ENCODE measurements around the gene CYB5B.

The CYB5B gene

DNA sequence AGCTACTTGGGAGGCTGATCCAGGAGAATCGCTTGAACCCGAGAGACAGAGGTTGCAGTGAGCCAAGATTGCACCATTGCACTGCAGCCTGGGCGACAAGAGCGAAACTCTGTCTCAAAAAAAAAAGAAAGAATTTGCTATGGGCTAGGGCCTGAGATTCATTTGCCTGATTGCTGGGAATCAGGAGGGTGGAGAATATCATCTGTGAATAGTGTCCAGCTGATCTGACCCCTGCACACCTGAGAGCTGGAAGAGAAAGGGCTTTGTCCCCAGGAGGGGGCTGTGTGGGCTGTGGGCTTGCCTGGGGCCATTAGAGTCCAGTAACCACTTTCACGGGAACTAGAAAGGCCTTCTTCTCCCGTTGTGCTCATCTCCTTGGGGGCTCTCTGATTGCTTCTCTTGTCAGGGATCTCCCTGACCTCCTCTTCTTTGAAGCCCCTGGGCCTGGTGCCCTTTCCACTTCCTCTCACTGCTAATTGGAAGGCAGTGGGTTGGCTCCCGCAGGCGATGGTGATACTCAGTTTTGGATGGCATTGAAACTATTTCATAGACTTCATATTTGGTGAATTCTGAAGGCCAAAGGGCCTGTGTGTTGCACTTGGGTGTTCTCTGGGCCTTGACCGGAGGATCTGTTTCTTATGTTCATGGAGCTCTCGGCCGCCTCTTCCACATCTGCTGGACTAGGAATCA lies 75.3 kb downstream of the CYB5B start:
- H3K9me3 ChIP-seq (ENCODE audit: severe bottlenecking): no peaks in the 10 kb centered on the region

DNA sequence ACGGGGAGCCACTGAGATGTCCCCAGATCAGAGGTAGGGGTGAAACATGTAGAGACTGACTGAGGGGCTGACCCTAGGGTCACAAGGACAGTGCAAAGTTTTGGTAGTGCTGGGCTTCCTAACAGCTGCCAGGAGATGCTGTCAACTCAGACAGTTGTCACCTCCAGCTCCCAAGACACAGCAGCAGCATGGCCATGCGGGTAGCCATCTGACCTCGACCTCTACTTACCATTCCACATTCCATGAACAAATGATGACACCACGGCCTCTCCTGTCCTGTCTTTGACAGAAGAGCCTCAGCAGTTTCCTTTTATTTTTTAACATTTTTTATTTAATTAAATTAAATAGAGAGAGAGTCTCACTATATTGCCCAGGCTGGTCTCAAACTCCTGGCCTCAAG lies 76.1 kb downstream of the CYB5B start:
- TF ChIP-seq, protein P1, sequence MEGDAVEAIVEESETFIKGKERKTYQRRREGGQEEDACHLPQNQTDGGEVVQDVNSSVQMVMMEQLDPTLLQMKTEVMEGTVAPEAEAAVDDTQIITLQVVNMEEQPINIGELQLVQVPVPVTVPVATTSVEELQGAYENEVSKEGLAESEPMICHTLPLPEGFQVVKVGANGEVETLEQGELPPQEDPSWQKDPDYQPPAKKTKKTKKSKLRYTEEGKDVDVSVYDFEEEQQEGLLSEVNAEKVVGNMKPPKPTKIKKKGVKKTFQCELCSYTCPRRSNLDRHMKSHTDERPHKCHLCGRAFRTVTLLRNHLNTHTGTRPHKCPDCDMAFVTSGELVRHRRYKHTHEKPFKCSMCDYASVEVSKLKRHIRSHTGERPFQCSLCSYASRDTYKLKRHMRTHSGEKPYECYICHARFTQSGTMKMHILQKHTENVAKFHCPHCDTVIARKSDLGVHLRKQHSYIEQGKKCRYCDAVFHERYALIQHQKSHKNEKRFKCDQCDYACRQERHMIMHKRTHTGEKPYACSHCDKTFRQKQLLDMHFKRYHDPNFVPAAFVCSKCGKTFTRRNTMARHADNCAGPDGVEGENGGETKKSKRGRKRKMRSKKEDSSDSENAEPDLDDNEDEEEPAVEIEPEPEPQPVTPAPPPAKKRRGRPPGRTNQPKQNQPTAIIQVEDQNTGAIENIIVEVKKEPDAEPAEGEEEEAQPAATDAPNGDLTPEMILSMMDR (IDR thresholded peaks at IDR 0.05; ENCODE audit: low read depth, low read length): no peak
- no peak for DNase-seq

More for the DNA sequence above, 75.3 kb downstream of the CYB5B start:
- Histone ChIP-seq H3K27me3 (ENCODE audit: insufficient read depth, low read depth, severe bottlenecking) (no peaks in the 10 kb centered on the region), H3K36me3 (no peaks in the 10 kb centered on the region), H3K4me3 (ENCODE audit: low read depth, low read length) (no peak overlapping the region), H3K27ac (no peak overlapping the region)
- TF ChIP-seq, protein P1 (IDR thresholded peaks at IDR 0.05; ENCODE audit: low read depth, low read length): no peak
- DNase-seq: no peak

DNA sequence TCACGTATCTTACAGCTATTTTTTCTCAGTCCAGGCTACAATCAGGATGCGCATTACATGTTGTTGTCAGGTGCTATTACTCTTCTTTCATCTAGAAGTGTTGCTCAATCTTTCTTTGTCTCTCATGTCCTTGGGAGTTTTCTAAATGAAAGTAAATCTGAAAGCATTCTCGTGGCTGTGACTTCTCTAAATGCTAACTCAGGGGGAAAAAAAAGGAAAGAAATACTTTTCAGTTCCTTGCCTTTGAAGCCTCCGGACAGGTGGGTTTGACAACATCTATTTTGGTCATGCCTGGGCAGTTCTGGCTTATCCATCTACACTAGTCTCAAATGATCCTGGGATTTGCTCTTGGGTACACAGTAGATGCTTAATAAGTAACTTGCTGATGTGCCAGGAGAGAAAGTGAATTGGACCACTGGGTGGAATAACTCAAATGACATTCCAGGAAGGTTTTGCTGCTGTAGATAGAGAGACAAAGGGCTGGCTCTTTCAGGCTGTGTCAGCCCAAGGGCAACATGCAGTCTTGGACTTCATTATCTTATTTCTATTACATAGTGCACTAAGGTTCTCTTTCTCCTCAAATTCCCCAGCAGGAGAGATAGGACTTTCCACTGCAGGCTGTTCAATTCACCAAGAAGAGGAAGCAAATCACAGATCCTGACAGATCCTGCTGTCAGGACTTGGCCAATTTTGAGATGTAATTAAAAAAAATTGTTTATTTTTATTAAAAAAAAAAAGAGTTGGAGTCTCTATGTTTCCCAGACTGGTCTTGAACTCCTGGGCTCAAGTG lies 77.7 kb downstream of the CYB5B start:
- no peaks in the 10 kb centered on the region for H3K36me3 ChIP-seq

More for the DNA sequence above, 76.1 kb downstream of the CYB5B start:
- Histone ChIP-seq H3K27me3 (ENCODE audit: insufficient read depth, low read depth, severe bottlenecking) (no peaks in the 10 kb centered on the region), H3K4me3 (ENCODE audit: low read depth, low read length) (no peak overlapping the region), H3K27ac (no peak overlapping the region), H3K9me3 (ENCODE audit: severe bottlenecking) (no peaks in the 10 kb centered on the region), H3K36me3 (no peaks in the 10 kb centered on the region)

DNA sequence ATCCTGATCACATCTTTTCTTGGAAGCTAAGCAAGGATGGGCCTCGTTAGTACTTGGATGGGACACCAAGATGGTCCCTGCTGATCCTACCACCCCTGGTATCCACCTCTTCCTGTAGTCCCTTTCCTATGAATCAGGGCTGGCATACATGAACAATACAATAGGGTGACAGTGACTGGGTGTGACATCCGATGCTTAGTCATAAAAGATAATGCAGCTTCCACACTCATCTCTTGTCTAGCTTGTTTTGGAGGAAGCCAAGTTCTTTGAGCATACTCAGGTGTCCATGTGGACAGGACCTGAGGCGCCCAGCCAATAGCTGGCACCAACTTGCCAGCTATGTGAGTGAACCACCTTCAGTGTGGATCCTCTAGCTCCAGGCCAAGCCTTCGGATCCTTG lies 78.8 kb downstream of the CYB5B start:
- DNase-seq: no peak
- TF ChIP-seq, protein P1 (IDR thresholded peaks at IDR 0.05; ENCODE audit: low read depth, low read length): no peak
- no peak overlapping the region for H3K27ac ChIP-seq
- H3K4me3 ChIP-seq (ENCODE audit: low read depth, low read length): no peak overlapping the region
- no peaks in the 10 kb centered on the region for H3K27me3 ChIP-seq (ENCODE audit: insufficient read depth, low read depth, severe bottlenecking)
- H3K36me3 ChIP-seq: no peaks in the 10 kb centered on the region
- no peaks in the 10 kb centered on the region for H3K9me3 ChIP-seq (ENCODE audit: severe bottlenecking)

More for the DNA sequence above, 77.7 kb downstream of the CYB5B start:
- Histone ChIP-seq H3K27ac (no peak overlapping the region), H3K4me3 (ENCODE audit: low read depth, low read length) (no peak overlapping the region), H3K9me3 (ENCODE audit: severe bottlenecking) (no peaks in the 10 kb centered on the region), H3K27me3 (ENCODE audit: insufficient read depth, low read depth, severe bottlenecking) (no peaks in the 10 kb centered on the region)
- no peak for DNase-seq
- TF ChIP-seq, protein P1 (IDR thresholded peaks at IDR 0.05; ENCODE audit: low read depth, low read length): no peak

DNA sequence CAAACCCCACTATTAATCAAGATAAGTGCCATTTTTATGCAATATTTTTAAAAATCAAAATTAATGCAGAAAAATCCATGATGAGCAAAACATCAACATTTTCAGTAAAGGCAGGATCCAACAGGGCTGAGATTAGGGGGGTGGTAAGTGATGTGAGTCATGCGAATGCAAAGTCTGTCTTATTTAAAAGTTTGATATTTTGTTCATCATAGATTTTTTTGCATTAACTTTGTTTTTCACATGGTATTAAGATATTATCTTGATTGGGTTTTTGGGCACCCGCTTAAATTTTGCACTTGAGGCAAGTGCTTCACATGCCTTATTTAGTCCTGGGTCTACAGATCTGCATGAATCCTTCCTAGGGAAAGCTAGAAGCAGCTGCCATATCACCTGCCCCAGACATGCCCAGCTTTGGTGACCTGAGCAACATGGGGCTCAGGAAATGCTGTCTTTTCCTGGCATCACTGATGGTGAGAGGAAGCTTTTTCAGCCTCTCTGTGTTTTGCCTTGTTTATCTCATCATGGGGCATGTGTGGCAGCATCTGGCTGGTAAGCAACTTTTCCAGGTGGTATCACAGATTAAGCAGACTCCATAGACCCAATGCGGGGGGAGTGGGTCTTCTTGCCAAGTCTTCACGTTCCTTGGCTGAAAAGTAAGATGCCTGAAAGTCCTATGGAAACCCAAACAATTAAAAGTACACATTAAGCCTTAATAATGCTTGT lies 83.8 kb downstream of the CYB5B start:
- H3K27ac ChIP-seq: no peak overlapping the region
- DNase-seq: no peak
- H3K4me3 ChIP-seq (ENCODE audit: low read depth, low read length): no peak overlapping the region
- H3K36me3 ChIP-seq: no peaks in the 10 kb centered on the region
- no peaks in the 10 kb centered on the region for H3K9me3 ChIP-seq (ENCODE audit: severe bottlenecking)
- no peaks in the 10 kb centered on the region for H3K27me3 ChIP-seq (ENCODE audit: insufficient read depth, low read depth, severe bottlenecking)
- TF ChIP-seq, protein P1 (IDR thresholded peaks at IDR 0.05; ENCODE audit: low read depth, low read length): no peak

Data from WERI-Rb-1 (cell line).